Trophoblast cell (in vitro differentiated cells and primary cell): ENCODE results near the gene GIMAP5.

Source experiments
- DNase-seq, 2 donors: peaks; one replicate each; pipeline ENCODE4 v3.0.0-alpha.2; 2016
- H2AFZ ChIP-seq: 2 replicates; pipeline ENCODE4 v1.6.1; 2013; ENCODE audit warnings: low read length, moderate library complexity, mild to moderate bottlenecking; ENCODE audit not compliant: insufficient read depth, poor library complexity
- H2AK5ac ChIP-seq: 2 replicates; pipeline ENCODE4 v1.6.1; 2013; ENCODE audit warnings: mild to moderate bottlenecking, low read length
- H2BK120ac ChIP-seq: 2 replicates; pipeline ENCODE4 v1.6.1; 2013; ENCODE audit warnings: low read length, mild to moderate bottlenecking, moderate library complexity; ENCODE audit not compliant: insufficient read depth, poor library complexity
- H2BK12ac ChIP-seq: 2 replicates; pipeline ENCODE4 v1.6.1; 2013; ENCODE audit warnings: mild to moderate bottlenecking, low read length, moderate library complexity
- H2BK5ac ChIP-seq: 2 replicates; pipeline ENCODE4 v1.6.1; 2013; ENCODE audit warnings: low read length, low read depth, moderate library complexity, mild to moderate bottlenecking; ENCODE audit not compliant: poor library complexity
- H3K14ac ChIP-seq: 2 replicates; pipeline ENCODE4 v1.6.1; 2013; ENCODE audit warnings: mild to moderate bottlenecking, low read length
- H3K18ac ChIP-seq: 2 replicates; pipeline ENCODE4 v1.6.1; 2013; ENCODE audit warnings: mild to moderate bottlenecking, low read length
- H3K23ac ChIP-seq: 2 replicates; pipeline ENCODE4 v1.6.1; 2013; ENCODE audit warnings: low read length
- H3K27ac ChIP-seq: 2 replicates; pipeline ENCODE4 v1.5.1; 2013; ENCODE audit warnings: low read depth, mild to moderate bottlenecking, inconsistent platforms, low read length, moderate library complexity
- H3K27me3 ChIP-seq: 2 replicates; pipeline ENCODE4 v1.6.1; 2013; ENCODE audit warnings: inconsistent platforms, mild to moderate bottlenecking, low read length, moderate library complexity; ENCODE audit not compliant: insufficient read depth
- H3K36me3 ChIP-seq, 2 experiments: 1 replicate in 1 of 2; 2 replicates in 1 of 2; pipeline ENCODE4 v1.6.1; 2013; ENCODE audit warnings: low read length in 2 of 2, mild to moderate bottlenecking in 2 of 2, moderate library complexity in 1 of 2; ENCODE audit not compliant: insufficient read depth in 2 of 2, control insufficient read depth in 1 of 2
- H3K4ac ChIP-seq: 2 replicates; pipeline ENCODE4 v1.6.1; 2013; ENCODE audit warnings: low read depth, mild to moderate bottlenecking, low read length, moderate library complexity
- H3K4me1 ChIP-seq, 2 experiments: 1 replicate in 1 of 2; 2 replicates in 1 of 2; pipeline ENCODE4 v1.6.1; 2013; ENCODE audit warnings: low read length in 2 of 2, mild to moderate bottlenecking in 2 of 2, moderate library complexity in 1 of 2; ENCODE audit not compliant: insufficient read depth in 2 of 2, control insufficient read depth in 1 of 2
- H3K4me2 ChIP-seq: 2 replicates; pipeline ENCODE4 v1.6.1; 2013; ENCODE audit warnings: inconsistent platforms, mild to moderate bottlenecking, low read length, moderate library complexity
- H3K4me3 ChIP-seq: 2 replicates; pipeline ENCODE4 v1.5.1; 2013; ENCODE audit warnings: mild to moderate bottlenecking, low read depth, low read length, inconsistent platforms
- H3K79me1 ChIP-seq: one replicate; pipeline ENCODE4 v1.6.1; 2013; ENCODE audit warnings: low read length
- H3K79me2 ChIP-seq: 2 replicates; pipeline ENCODE4 v1.6.1; 2013; ENCODE audit warnings: low read length, mild to moderate bottlenecking; ENCODE audit not compliant: control insufficient read depth, insufficient read depth, poor library complexity
- H3K9ac ChIP-seq: 2 replicates; pipeline ENCODE4 v1.6.1; 2013; ENCODE audit warnings: mild to moderate bottlenecking, low read length
- H3K9me3 ChIP-seq: 2 replicates; pipeline ENCODE4 v1.6.1; 2013; ENCODE audit warnings: low read depth, mild to moderate bottlenecking, control low read depth, inconsistent platforms, low read length; ENCODE audit not compliant: insufficient read depth
- H4K12ac ChIP-seq: 2 replicates; pipeline ENCODE4 v1.6.1; 2013; ENCODE audit warnings: low read depth, mild to moderate bottlenecking, low read length, moderate library complexity
- H4K8ac ChIP-seq: 2 replicates; pipeline ENCODE4 v1.6.1; 2013; ENCODE audit warnings: low read depth, mild to moderate bottlenecking, low read length, moderate library complexity
- H4K91ac ChIP-seq: one replicate; pipeline ENCODE4 v1.6.1; 2013; ENCODE audit warnings: low read depth, mild to moderate bottlenecking, low read length, moderate library complexity
- WGBS: extraction: QIAGEN DNeasy Blood & Tissue Kit; methylation state at CpG from one replicate; pipeline ENCODE4 v1.1.7; 2013; ENCODE audit warnings: missing lambda C conversion rate; ENCODE audit not compliant: insufficient read length, insufficient coverage; ENCODE audit errors: extremely low coverage; 5-methylcytosine and 5-hydroxymethylcytosine counted together

The GIMAP5 gene

GRCh38 chr7:150734254-150734653 is 3.0 kb upstream of the GIMAP5 start:
- H3K23ac ChIP-seq: no peak overlapping the region
- no peak overlapping the region for H2AFZ ChIP-seq

DNA sequence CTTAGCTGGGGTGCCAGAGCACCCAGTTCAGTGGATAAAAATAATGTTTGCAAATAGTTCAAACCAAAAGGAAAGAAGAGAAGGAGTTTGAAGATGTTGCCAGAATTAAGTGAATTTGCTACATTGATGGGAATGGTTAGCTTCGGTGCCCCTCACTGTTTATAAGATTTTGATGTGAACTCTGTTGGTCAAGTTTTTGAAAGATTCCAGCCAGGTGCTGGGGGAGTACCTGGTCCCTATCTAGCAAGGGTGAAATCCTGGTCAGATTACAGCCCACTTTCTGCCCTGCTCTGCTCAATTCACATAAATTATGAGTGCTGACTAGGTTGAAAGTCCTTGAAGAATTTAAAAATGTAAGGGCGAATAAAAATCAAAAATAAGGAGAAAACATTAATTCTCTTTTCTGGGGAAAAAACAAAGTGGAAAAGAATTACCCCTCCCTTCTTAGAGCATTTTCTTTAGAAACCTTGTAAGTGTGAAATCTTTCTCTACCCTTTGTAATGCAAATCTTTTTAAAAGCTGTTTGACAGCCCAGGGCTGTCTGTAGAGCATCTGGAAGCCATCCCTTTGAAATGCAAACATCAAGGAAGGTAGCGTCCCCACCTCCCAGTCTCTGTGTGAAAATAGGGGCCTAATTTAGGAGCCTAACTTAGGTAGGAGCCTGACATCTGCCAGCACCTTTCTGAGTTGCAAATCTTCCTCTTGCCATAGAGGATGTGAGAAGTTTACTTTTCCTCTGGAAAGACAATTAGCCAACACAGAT is 1.4 kb upstream of the GIMAP5 start:
- Histone ChIP-seq H2BK5ac (no peak overlapping the region), H4K91ac (no peak overlapping the region), H3K9me3 (peaks cover 2% of the 10 kb centered on the region), H3K27ac (no peak overlapping the region), H3K18ac (no peak overlapping the region), H2AFZ (no peak overlapping the region), H3K23ac (no peak overlapping the region), H3K4me1 (no peaks in the 10 kb centered on the region), H3K4ac (no peak overlapping the region), H2BK120ac (no peak overlapping the region), H3K14ac (no peak overlapping the region), H4K12ac (no peak overlapping the region), H3K4me3 (no peak overlapping the region), H4K8ac (no peak overlapping the region), H3K79me1 (no peaks in the 10 kb centered on the region), H3K9ac (no peak overlapping the region), H3K27me3 (peaks cover 5% of the 10 kb centered on the region), H3K36me3 (no peaks in the 10 kb centered on the region), H3K4me2 (no peak overlapping the region), H2BK12ac (no peak overlapping the region), H3K79me2 (no peaks in the 10 kb centered on the region), H2AK5ac (no peak overlapping the region)
- WGBS: no CpG with 5 or more reads among the region's 3 CpGs
- DNase-seq: no peak

More at GRCh38 chr7:150734254-150734653, 3.0 kb upstream of the GIMAP5 start:
- no peak overlapping the region for H3K14ac ChIP-seq
- peaks cover 2% of the 10 kb centered on the region for H3K9me3 ChIP-seq
- no peak overlapping the region for H2BK12ac ChIP-seq
- H3K79me1 ChIP-seq: no peaks in the 10 kb centered on the region
- no peak overlapping the region for H3K4ac ChIP-seq
- no peak overlapping the region for H3K27ac ChIP-seq
- H2BK5ac ChIP-seq: no peak overlapping the region
- no peak overlapping the region for H4K12ac ChIP-seq
- H3K27me3 ChIP-seq: peaks cover 5% of the 10 kb centered on the region
- H3K4me2 ChIP-seq: no peak overlapping the region
- no peaks in the 10 kb centered on the region for H3K4me1 ChIP-seq
- no peak overlapping the region for H3K4me3 ChIP-seq
- no peak overlapping the region for H4K8ac ChIP-seq
- H2AK5ac ChIP-seq: no peak overlapping the region
- no peak for DNase-seq
- H3K9ac ChIP-seq: no peak overlapping the region
- no peak overlapping the region for H2BK120ac ChIP-seq
- no peak overlapping the region for H3K18ac ChIP-seq
- H4K91ac ChIP-seq: no peak overlapping the region
- no CpG with 5 or more reads among the region's 3 CpGs for WGBS
- no peaks in the 10 kb centered on the region for H3K36me3 ChIP-seq
- H3K79me2 ChIP-seq: no peaks in the 10 kb centered on the region

GRCh38 chr7:150736864-150737263 is 354 bp upstream of the GIMAP5 start:
- no peak for DNase-seq
- Histone ChIP-seq H2AFZ (no peak overlapping the region), H3K27ac (no peak overlapping the region), H2BK120ac (no peak overlapping the region), H2BK5ac (no peak overlapping the region), H3K4me2 (no peak overlapping the region), H2AK5ac (no peak overlapping the region), H4K12ac (no peak overlapping the region), H3K4ac (no peak overlapping the region), H4K8ac (no peak overlapping the region), H3K14ac (no peak overlapping the region), H3K36me3 (no peaks in the 10 kb centered on the region), H3K79me2 (no peaks in the 10 kb centered on the region), H3K9me3 (peaks cover 2% of the 10 kb centered on the region), H3K9ac (no peak overlapping the region), H3K18ac (no peak overlapping the region), H3K4me3 (no peak overlapping the region), H3K4me1 (no peaks in the 10 kb centered on the region), H3K27me3 (peaks cover 8% of the 10 kb centered on the region), H3K23ac (no peak overlapping the region), H2BK12ac (no peak overlapping the region), H4K91ac (no peak overlapping the region), H3K79me1 (no peaks in the 10 kb centered on the region)
- WGBS: no CpG with 5 or more reads among the region's 4 CpGs

GRCh38 chr7:150738092-150738491 is 874 bp downstream of the GIMAP5 start:
- Histone ChIP-seq H3K79me1 (no peaks in the 10 kb centered on the region), H3K23ac (no peak overlapping the region), H3K27me3 (peaks cover 8% of the 10 kb centered on the region), H3K4me1 (no peaks in the 10 kb centered on the region), H3K36me3 (no peaks in the 10 kb centered on the region), H3K4ac (no peak overlapping the region), H4K8ac (no peak overlapping the region), H3K79me2 (no peaks in the 10 kb centered on the region), H2BK5ac (no peak overlapping the region), H3K27ac (no peak overlapping the region), H2BK12ac (no peak overlapping the region), H2AFZ (no peak overlapping the region), H3K14ac (no peak overlapping the region), H3K4me2 (no peak overlapping the region), H3K18ac (no peak overlapping the region), H2AK5ac (no peak overlapping the region), H2BK120ac (no peak overlapping the region), H4K91ac (no peak overlapping the region), H3K4me3 (no peak overlapping the region), H3K9me3 (no peaks in the 10 kb centered on the region), H3K9ac (no peak overlapping the region), H4K12ac (no peak overlapping the region)
- no peak for DNase-seq
- WGBS: no CpG with 5 or more reads among the region's 5 CpGs
